NCI-H2171 (cell line): Measurements from ENCODE around the gene FAM240A.

Experiments
- DNase-seq: peaks from one replicate; lab custom pipeline; 2025; lab: John Stamatoyannopoulos, UW

FAM240A gene

GRCh38 chr3:46662771-46663551 is 50.6 kb downstream of the FAM240A start:
- DNase-seq = no peak

- no peak for DNase-seq
These were observed 51.3 kb downstream of the FAM240A start for GRCh38 chr3:46663591-46664135.

DNA sequence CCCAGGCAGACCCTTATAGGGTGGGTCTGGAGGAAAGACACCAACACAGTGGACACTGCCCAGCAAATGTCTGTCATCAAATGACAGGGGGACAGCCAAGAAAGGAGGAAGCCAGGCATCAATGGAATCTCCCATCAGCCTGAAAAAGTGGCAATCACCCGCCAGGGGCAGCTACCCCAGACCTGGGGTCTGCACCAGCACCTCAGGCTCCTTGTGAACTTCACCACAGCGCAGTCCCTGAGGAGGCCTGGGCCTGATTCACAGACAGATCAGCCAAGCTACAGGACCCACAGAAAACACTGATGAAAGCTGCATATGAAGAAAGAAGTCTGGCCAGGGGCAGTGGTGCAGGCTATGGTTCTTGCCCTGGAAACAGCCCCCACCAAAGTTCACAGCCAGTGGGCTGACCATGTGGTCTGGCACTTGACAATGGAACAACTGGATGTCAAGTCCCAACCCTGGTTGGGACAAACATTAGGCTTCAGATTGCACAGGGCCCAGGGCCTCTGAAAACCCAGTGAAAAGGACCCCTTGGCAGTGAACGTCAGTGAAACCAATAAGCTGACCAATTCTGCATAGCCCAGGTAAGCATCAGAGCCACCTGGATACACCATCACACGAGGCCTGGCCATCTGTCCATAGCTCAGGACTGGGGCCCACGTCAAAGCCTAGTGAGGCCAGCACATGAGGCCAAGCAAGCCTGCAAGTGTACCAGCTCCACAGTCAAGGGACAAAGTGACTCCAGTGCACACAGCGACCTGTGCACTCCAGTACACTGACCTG is 52.1 kb downstream of the FAM240A start:
- DNase-seq = no peak

- no peak for DNase-seq
These were observed 52.8 kb downstream of the FAM240A start for GRCh38 chr3:46664971-46665762.

DNA sequence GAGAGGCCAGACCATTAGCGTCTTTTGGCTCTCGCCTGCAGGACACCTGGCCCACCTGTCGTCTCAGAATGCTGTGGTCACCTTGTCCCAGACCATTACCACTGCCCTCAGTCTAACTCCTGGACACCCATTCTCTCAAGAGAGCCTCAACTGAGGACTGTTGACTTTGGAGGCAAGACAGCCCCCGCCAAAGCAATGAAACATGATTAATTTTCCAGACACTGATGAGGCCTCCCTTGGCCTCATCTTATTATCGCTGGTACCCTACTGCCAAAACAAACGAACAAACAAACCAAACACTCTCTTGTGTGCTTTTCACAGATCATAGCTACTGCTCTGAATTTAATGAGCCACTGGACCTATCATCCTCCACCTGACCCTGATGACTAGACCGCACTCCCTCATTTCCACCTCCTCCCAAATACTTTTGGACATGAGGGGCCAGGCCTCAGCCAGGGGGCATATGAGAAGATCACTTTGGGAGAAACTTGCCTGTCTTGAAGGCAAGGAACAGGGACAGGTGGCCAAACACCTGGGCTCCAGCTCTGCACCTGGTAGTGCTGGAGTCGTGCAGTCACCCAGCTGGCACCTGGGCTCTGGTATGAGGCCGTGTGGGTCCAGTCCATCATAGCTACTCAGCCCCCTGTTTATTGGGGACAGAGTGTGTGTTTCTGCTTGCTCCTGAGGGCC is 53.6 kb downstream of the FAM240A start:
- no peak for DNase-seq

- no peak for DNase-seq
These were observed 54.1 kb downstream of the FAM240A start for GRCh38 chr3:46666453-46666845.

DNA sequence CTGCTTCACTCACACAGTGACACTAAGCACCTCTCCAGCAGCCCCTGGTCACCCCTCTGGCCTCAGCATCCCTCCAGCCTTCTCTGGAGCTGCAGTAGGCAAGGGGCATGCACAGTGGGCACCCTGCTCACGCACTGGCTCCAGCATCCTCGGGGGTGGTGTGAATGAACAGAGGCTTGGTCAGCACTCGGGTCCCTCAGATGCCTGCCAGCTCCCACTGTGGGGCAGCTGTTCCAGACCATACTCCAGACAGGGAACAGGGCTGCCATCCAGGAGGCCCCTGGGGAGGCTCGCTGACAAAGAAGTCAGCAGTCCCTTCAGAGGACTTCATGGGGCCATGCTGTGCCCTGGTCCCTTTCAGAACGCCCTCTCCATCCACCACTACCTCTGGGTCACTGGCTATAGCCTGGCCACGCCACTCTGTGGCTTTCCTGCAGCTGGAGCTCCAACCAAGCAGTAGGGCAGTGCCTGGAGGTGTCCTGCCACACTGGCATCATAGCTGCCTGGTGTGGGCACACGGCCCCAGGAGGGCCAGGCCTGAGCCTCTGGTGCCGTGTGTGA is 54.8 kb downstream of the FAM240A start:
- no peak for DNase-seq

- no peak for DNase-seq
These were observed 55.3 kb downstream of the FAM240A start for GRCh38 chr3:46667657-46668056.

- DNase-seq = no peak
These were observed 55.8 kb downstream of the FAM240A start for GRCh38 chr3:46668116-46668515.

- DNase-seq = no peak
These were observed 56.3 kb downstream of the FAM240A start for GRCh38 chr3:46668591-46668990.

DNA sequence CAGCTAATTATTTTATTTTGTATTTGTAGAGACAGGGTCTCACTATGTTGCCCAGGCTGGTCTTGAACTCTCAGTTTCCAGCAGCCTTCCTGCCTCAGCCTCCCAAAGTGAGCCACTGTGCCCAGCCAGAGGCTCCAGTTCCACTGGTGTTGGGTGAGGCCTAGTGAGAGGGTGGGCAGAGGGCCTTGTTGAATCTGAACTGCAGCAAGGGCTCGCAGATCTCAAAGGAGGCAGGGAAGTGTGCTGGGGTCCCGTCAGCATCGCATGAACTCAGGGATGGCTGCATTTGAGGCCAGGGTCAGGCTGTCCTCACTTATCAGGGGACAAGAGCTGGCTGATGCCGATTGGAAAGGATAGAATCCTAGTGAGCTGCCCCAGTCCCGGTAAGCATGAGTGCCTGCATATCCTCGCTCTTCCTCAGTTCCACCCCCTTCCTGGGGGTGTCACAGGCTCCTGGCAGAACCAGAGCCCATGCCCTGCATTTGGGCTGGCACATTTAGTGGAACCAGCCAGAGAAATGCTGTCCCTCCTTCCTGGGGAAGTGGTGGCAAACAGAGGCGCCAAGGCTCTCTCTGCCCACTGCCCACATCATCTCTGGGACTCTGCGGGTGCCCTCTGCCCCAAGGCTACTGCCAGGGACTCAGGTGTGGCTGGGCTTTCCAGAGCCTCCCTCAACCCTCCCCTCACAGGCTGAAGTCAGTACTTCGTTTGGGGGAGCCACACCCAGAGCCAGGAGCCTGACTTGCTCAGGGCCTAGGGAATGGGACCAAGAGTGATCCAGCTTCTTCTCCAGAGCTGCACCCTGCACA is 57.1 kb downstream of the FAM240A start:
- DNase-seq = no peak

- DNase-seq = no peak
These were observed 57.9 kb downstream of the FAM240A start for GRCh38 chr3:46670000-46670890.

DNA sequence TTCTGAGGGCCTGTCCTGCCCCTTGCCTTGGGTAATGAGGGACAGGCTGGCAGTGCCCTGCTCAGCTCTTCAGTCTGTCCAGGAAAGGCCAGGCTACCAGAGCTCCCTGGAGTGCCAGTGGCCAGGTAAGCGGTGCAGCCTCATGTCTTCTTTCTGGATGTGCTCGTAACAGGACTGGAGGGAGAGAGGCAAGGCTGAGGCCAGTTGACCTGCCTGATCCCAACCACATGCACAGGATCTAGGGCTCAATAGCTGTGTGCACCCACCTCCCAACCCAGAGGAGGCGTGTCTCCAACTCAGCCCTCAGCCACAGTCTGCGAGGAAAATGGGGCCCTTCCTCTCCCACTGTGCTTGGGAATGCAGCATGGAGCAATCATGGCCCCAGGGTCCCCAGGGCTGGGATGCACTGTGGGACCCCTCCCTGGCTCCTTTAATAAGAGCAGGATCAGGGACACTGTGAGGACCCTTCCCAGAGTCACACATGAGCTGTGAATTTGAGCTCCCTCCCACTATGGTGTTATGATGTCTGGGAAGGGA is 58.6 kb downstream of the FAM240A start:
- DNase-seq = no peak

GRCh38 chr3:46671541-46672348 is 59.4 kb downstream of the FAM240A start:
- DNase-seq = no peak

- DNase-seq = no peak
These were observed 60.0 kb downstream of the FAM240A start for GRCh38 chr3:46672349-46672695.

DNA sequence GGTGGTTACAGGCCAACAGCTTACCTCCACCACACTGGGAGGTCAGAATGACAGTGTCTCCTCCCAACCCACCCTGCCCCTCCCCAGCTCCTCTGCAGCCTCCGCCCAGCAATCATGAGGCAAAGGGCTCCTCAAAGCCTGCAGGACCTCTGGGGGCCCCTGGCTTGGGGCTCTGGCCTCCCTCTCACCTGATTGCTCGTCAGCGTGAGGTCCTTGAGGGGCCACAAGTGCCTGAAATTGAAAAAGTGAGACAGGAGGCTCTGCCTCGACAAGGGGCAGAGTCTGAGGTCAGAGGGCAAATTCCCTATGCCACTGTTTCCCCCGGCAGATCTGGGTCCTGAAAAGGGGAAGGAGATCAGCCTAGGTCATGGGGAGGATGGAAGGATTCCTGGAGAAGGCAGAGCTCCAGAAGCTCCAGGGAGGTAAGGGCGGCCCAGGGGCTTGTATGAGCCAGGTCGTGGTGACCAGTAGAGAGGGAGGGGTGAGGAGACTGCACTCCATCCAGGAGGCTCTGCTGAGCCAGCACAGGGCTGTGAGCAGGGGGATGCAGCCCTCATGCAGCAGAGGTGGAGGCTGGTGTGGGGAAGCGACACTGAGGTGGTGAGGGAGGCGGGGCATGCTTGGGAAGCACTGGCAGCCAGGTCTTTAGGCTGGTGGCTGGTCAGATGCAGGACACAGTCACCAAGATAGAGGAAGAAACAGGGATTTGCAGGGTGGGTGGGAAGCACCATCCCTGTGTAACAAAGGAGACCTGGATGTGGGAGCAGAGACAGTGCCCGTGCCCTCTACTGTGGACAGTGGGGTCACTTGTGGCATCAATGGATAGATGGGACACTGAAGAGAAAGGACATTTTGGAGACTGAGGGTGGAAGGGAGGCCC is 61.1 kb downstream of the FAM240A start:
- DNase-seq = no peak
